Lung (tissue), 12 donors: ENCODE measurements around the gene PLCD4. TPM values are rescaled to one million over a fixed set of nuclear protein-coding genes. Genes with fewer than 3 reads are reported as not detected.

ENCODE experiments used
- ATAC-seq: fragments of 200-7000 bp; cut with Tn5 transposase; one replicate; pipeline ENCODE4 v1.9.1; 2020; ENCODE audit warnings: moderate number of reproducible peaks; ENCODE audit not compliant: insufficient read depth, low FRiP score
- DNase-seq, 3 donors: peaks; one replicate each; pipeline ENCODE4 v3.0.0-alpha.2; 2013 to 2017
- H3K27ac ChIP-seq, 2 donors: one replicate each; pipeline ENCODE4 v1.5.1; 2013; ENCODE audit warnings: mild to moderate bottlenecking in 2 of 2, moderate library complexity in 2 of 2, control low read depth in 1 of 2, inconsistent platforms in 1 of 2, low read depth in 1 of 2, low read length in 1 of 2
- H3K27me3 ChIP-seq, 3 donors: one replicate each; pipeline ENCODE4 v1.5.1; 2013; ENCODE audit warnings: low read length in 2 of 3; ENCODE audit not compliant: control insufficient read depth in 3 of 3, insufficient read depth in 3 of 3
- H3K36me3 ChIP-seq, 4 donors: one replicate each; pipeline ENCODE4 v1.5.1; 2013; ENCODE audit warnings: low read length in 4 of 4, mild to moderate bottlenecking in 1 of 4, moderate library complexity in 1 of 4; ENCODE audit not compliant: control insufficient read depth in 4 of 4, insufficient read depth in 4 of 4
- H3K4me1 ChIP-seq, 5 donors: one replicate each; pipeline ENCODE4 v1.5.1; 2013; ENCODE audit warnings: low read length in 5 of 5, mild to moderate bottlenecking in 2 of 5, moderate library complexity in 1 of 5; ENCODE audit not compliant: control insufficient read depth in 5 of 5, insufficient read depth in 5 of 5
- H3K4me3 ChIP-seq: one replicate; pipeline ENCODE4 v1.5.1; 2013; ENCODE audit warnings: mild to moderate bottlenecking, control low read depth, moderate library complexity
- H3K9ac ChIP-seq, 2 donors: one replicate each; pipeline ENCODE4 v1.5.1; 2013; ENCODE audit warnings: low read length in 2 of 2, control low read depth in 1 of 2; ENCODE audit not compliant: insufficient read depth in 1 of 2
- H3K9me3 ChIP-seq, 4 donors: one replicate each; pipeline ENCODE4 v1.5.1; 2013; ENCODE audit warnings: low read length in 3 of 4, mild to moderate bottlenecking in 1 of 4, moderate library complexity in 1 of 4; ENCODE audit not compliant: control insufficient read depth in 4 of 4, insufficient read depth in 3 of 4
- CTCF ChIP-seq: IDR thresholded peaks from 2 replicates; pipeline ENCODE4 v1.5.1; 2012; ENCODE audit warnings: mild to moderate bottlenecking; ENCODE audit errors: control extremely low read depth, extremely low read depth
- WGBS, 2 donors: extraction: QIAGEN DNeasy Blood & Tissue Kit; methylation state at CpG; one replicate each; pipeline ENCODE4 v1.1.7; 2013; 5-methylcytosine and 5-hydroxymethylcytosine counted together
- polyA plus RNA-seq, 2 donors: library from polyadenylated mRNA; stranded (reverse); fragments of 200-250 nt; gene quantifications; one replicate each; pipeline ENCODE4 v1.2.1, GENCODE V29; 2013
- total RNA-seq, 2 donors: library from RNA; depleted of rRNA in 1 of 2; stranded (reverse); fragments of >200 nt in 1 of 2; gene quantifications; one replicate each; pipeline ENCODE4 v1.2.1, GENCODE V29; 2014 to 2021
- donor health status: control.
- donor health status: control.
- donor health status: Bipolar disorder and iron deficiency.
- donor health status: healthy.
- donor health status: DM: yes; HTN: yes; CAD: no.

Gene PLCD4
- total and polyA plus RNA-seq, 4 donors, result 0.07 to 4.7 (median 0.80) TPM

GRCh38 chr2:218618102-218618860 lies 10.6 kb downstream of the PLCD4 start:
- WGBS, 2 donors, result 93 to 95% methylated on average over 9 of the region's 9 CpGs
- H3K27ac ChIP-seq, result no peak overlapping the region

DNA sequence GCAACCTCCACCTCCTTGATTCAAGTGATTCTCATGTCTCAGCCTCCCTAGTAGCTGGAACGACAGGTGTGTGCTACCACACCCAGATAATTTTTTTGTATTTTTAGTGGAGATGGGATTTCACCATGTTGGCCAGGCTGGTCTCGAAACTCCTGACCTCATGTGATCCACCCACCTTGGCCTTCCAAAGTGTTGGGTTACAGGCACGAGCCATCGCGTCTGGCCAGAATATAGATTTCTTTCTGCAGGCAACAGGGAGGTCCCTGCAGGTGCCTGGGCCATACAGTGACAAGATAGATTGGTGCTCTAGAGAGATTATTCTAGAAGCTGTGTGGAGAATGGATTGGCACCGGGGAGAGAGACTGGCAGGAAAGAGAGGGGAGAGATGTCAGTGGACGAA lies 13.3 kb downstream of the PLCD4 start:
- H3K27me3 ChIP-seq, result no peaks in the 10 kb centered on the region
- no peaks in the 10 kb centered on the region for H3K9me3 ChIP-seq
- no peak overlapping the region for H3K4me3 ChIP-seq
- 80 to 83% methylated on average over 7 of the region's 7 CpGs for WGBS, 2 donors
- H3K4me1 ChIP-seq, result peaks cover 0 to 6% (median 0%) of the 10 kb centered on the region in 5 donors
- DNase-seq (no peak), ATAC-seq (no peak)
- TF ChIP-seq CTCF, result no peak
- H3K36me3 ChIP-seq, result peaks cover 0 to 4% (median 0%) of the 10 kb centered on the region in 4 donors
- H3K9ac ChIP-seq, result no peak overlapping the region
- H3K27ac ChIP-seq, result no peak overlapping the region

More at GRCh38 chr2:218618102-218618860, 10.6 kb downstream of the PLCD4 start:
- DNase-seq (no peak), ATAC-seq (no peak)
- no peaks in the 10 kb centered on the region for H3K27me3 ChIP-seq
- H3K9ac ChIP-seq, result peak overlapping the region in 1 of 2 donors; percentile 13
- peaks cover 0 to 6% (median 0%) of the 10 kb centered on the region in 5 donors for H3K4me1 ChIP-seq
- no peak for TF ChIP-seq CTCF
- H3K36me3 ChIP-seq, result no peaks in the 10 kb centered on the region
- H3K9me3 ChIP-seq, result no peaks in the 10 kb centered on the region
- no peak overlapping the region for H3K4me3 ChIP-seq

DNA sequence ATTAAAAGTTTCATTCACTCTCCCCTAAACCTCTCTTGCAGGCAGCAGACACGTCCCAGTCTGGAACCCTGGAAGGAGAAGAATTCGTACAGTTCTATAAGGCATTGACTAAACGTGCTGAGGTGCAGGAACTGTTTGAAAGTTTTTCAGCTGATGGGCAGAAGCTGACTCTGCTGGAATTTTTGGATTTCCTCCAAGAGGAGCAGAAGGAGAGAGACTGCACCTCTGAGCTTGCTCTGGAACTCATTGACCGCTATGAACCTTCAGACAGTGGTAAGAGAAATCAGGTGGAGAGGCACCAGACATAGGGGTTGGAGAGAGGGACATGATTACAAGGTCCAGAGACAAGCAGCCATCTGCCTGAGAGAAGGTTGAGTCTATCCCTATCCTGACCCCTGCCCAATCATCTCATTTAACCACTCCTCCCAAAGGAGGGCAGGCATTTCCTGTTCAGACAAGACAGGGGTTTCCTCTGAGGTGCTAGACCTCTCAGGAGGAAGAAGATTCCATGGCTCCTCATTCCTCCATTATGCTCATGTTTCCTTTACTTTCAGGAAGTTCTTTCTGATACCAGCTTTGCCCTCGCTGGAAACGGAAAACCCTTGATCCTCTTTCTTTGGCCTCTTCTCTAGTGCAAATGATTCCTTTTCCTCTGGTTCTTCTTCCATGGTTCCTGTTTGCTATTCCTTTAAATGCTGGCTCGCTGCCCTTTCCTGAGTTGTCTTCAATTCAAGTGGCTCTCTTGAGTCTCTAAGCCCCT lies 15.1 kb downstream of the PLCD4 start:
- Histone ChIP-seq H3K27me3 (no peaks in the 10 kb centered on the region), H3K4me1 (peaks cover 0 to 6% (median 0%) of the 10 kb centered on the region in 5 donors), H3K9me3 (no peaks in the 10 kb centered on the region), H3K9ac (no peak overlapping the region), H3K36me3 (peaks cover 0 to 4% (median 0%) of the 10 kb centered on the region in 4 donors), H3K4me3 (no peak overlapping the region), H3K27ac (no peak overlapping the region)
- DNase-seq (peak in 1 of 3 donors; percentile 22), ATAC-seq (no peak)
- TF ChIP-seq CTCF, result no peak
- 50 to 53% methylated on average over 7 of the region's 7 CpGs for WGBS, 2 donors
